HepG2 (cell line): Measurements from ENCODE around the gene GNG13. TPM values are rescaled to one million over a fixed set of nuclear protein-coding genes. Genes with fewer than 3 reads are reported as not detected.
A peak's percentile ranks its signal among the peaks of the same experiment; 100 is the strongest.

Experiments
- AGO2 ChIP-seq: fragments of 200-400 bp; formaldehyde crosslinking; optimal IDR thresholded peaks from 2 replicates; pipeline ENCODE3; 2017; ENCODE audit warnings: mild to moderate bottlenecking, low read depth, low read length, moderate library complexity
- CREB1 ChIP-seq, 2 experiments: fragments of 450-650 bp in 1 of 2; IDR thresholded peaks; 2 replicates each; pipeline ENCODE4 v1.6.1; 2016 to 2017; ENCODE audit warnings: control low read depth in 1 of 2, mild to moderate bottlenecking in 1 of 2, missing compliant biosample characterization in 1 of 2, missing genetic modification characterization in 1 of 2
- DNMT3B ChIP-seq: conservative IDR thresholded peaks from 2 replicates; pipeline ENCODE4 v1.6.1; 2016; ENCODE audit warnings: missing biosample characterization, control low read depth
- EEA1 ChIP-seq: sonication (generic); formaldehyde crosslinking; IDR thresholded peaks from 2 replicates; pipeline ENCODE4 v1.5.1; 2020; ENCODE audit warnings: mild to moderate bottlenecking, missing genetic modification reagents, borderline replicate concordance
- GTF2F1 ChIP-seq: fragments of 150-350 bp; IDR thresholded peaks from 2 replicates; pipeline ENCODE4 v1.6.1; 2014; ENCODE audit warnings: low read length
- KLF16 ChIP-seq, 2 experiments: sonication (generic) in 1 of 2; formaldehyde crosslinking in 1 of 2; IDR thresholded peaks; 2 replicates each; pipeline versions ENCODE4 v1.6.1 to v1.8.0; 2016 to 2023; ENCODE audit warnings: missing genetic modification reagents in 2 of 2, missing compliant biosample characterization in 1 of 2
- NFE2L1 ChIP-seq: sonication (generic); formaldehyde crosslinking; IDR thresholded peaks from 2 replicates; pipeline ENCODE4 v1.4.0; 2020; ENCODE audit warnings: missing genetic modification reagents, mild to moderate bottlenecking, borderline replicate concordance
- PAWR ChIP-seq: sonication (generic); formaldehyde crosslinking; IDR thresholded peaks from 2 replicates; pipeline ENCODE4 v1.4.0; 2020; ENCODE audit warnings: missing genetic modification reagents, mild to moderate bottlenecking, borderline replicate concordance
- POLR2A ChIP-seq, 2 experiments: IDR thresholded peaks; 2 replicates each; pipeline ENCODE4 v1.6.1; 2011; ENCODE audit warnings: low read depth in 2 of 2, low read length in 2 of 2, mild to moderate bottlenecking in 1 of 2, moderate library complexity in 1 of 2; ENCODE audit not compliant: insufficient read depth in 1 of 2
- RARA ChIP-seq: IDR thresholded peaks from 2 replicates; pipeline ENCODE4 v1.6.1; 2016; ENCODE audit warnings: missing genetic modification reagents, missing compliant biosample characterization
- RFX1 ChIP-seq: fragments of 450-650 bp; IDR thresholded peaks from 2 replicates; pipeline ENCODE4 v1.6.1; 2017
- TGIF2 ChIP-seq: IDR thresholded peaks from 2 replicates; pipeline ENCODE4 v1.6.1; 2016; ENCODE audit warnings: control low read depth, missing compliant biosample characterization
- TMF1 ChIP-seq: sonication (generic); formaldehyde crosslinking; IDR thresholded peaks from 2 replicates; pipeline ENCODE4 v1.8.1; 2022; ENCODE audit warnings: low read depth, missing genetic modification reagents
- ZMYM3 ChIP-seq: sonication (generic); formaldehyde crosslinking; IDR thresholded peaks from 2 replicates; pipeline ENCODE4 v1.5.1; 2020; ENCODE audit warnings: mild to moderate bottlenecking, missing genetic modification reagents
- ZNF44 ChIP-seq: sonication (generic); formaldehyde crosslinking; IDR thresholded peaks from 2 replicates; pipeline ENCODE4 v1.5.1; 2020; ENCODE audit warnings: mild to moderate bottlenecking, missing genetic modification reagents
- ZNF672 ChIP-seq: sonication (generic); formaldehyde crosslinking; IDR thresholded peaks from 2 replicates; pipeline ENCODE4 v1.8.1; 2022; ENCODE audit warnings: missing genetic modification reagents
- polyA plus RNA-seq, 8 experiments: library from polyadenylated mRNA; depleted of rRNA in 3 of 8; stranded (reverse) in 7 of 8; unstranded in 1 of 8; fragments of >200 nt; fragmentation: Illumina TruSeq in 4 of 8; extraction: Trizol in 4 of 8; gene quantifications; 2 replicates each; pipeline versions ENCODE4 v1.2.1 to v1.2.3, GENCODE V29; 2011 to 2016; ENCODE audit warnings: low read depth in 4 of 8, missing spikeins in 1 of 8, mixed read lengths in 1 of 8; ENCODE audit not compliant: insufficient read depth in 1 of 8
- total RNA-seq, 5 experiments: library from RNA; depleted of rRNA; stranded (reverse); fragments of >200 nt; fragmentation: Illumina TruSeq; extraction: Trizol; gene quantifications; 2 replicates each; pipeline ENCODE4 v1.2.3, GENCODE V29; 2016; ENCODE audit warnings: low read depth in 1 of 5
- TF ChIP-seq, protein P1 (sequence below): sonication (generic); formaldehyde crosslinking; IDR thresholded peaks from 2 replicates; pipeline ENCODE4 v1.4.0; 2020; ENCODE audit warnings: missing genetic modification reagents
- TF ChIP-seq, protein P2 (sequence below), 2 experiments: sonication (generic) in 1 of 2; formaldehyde crosslinking in 1 of 2; IDR thresholded peaks; 2 replicates each; pipeline versions ENCODE4 v1.4.0 to v1.6.1; 2016 to 2020; ENCODE audit warnings: borderline replicate concordance in 1 of 2, low read depth in 1 of 2, mild to moderate bottlenecking in 1 of 2, missing genetic modification reagents in 1 of 2
- TF ChIP-seq, protein P3 (sequence below): sonication (generic); formaldehyde crosslinking; IDR thresholded peaks from 2 replicates; pipeline ENCODE4 v1.4.0; 2020; ENCODE audit warnings: missing genetic modification reagents, borderline replicate concordance

GNG13 gene
- total and polyA plus RNA-seq, 2 of the 13 experiments (the other 11 are each of a cell fraction or from before 2014, with no cell fraction given) = not detected

DNA sequence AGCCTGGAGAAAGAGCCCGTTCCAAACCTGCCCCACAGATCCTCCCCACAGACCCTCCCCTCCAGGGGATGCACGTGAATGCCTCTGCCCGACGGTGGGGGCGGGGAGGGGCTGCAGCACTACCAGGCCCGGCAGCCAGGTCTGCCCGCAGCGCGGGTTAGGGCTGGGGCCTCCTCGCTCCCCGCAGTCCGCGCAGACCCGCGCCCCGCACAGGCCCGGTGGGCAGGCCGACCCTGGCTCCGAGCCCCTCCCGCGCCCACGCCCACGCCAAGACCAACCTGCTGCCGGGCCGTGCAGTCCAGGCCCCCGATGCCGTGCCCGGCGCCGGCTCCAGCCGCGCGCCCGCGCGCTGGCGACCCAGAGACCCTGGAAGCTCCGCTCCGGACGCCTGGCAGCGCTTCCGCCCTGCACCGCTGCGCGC, 12.5 kb downstream of the GNG13 start, which contains the start of gene RPUSD1 (continued):
- TF ChIP-seq TGIF2 = no peak
- no peak for TF ChIP-seq RFX1
- TF ChIP-seq, protein P1, sequence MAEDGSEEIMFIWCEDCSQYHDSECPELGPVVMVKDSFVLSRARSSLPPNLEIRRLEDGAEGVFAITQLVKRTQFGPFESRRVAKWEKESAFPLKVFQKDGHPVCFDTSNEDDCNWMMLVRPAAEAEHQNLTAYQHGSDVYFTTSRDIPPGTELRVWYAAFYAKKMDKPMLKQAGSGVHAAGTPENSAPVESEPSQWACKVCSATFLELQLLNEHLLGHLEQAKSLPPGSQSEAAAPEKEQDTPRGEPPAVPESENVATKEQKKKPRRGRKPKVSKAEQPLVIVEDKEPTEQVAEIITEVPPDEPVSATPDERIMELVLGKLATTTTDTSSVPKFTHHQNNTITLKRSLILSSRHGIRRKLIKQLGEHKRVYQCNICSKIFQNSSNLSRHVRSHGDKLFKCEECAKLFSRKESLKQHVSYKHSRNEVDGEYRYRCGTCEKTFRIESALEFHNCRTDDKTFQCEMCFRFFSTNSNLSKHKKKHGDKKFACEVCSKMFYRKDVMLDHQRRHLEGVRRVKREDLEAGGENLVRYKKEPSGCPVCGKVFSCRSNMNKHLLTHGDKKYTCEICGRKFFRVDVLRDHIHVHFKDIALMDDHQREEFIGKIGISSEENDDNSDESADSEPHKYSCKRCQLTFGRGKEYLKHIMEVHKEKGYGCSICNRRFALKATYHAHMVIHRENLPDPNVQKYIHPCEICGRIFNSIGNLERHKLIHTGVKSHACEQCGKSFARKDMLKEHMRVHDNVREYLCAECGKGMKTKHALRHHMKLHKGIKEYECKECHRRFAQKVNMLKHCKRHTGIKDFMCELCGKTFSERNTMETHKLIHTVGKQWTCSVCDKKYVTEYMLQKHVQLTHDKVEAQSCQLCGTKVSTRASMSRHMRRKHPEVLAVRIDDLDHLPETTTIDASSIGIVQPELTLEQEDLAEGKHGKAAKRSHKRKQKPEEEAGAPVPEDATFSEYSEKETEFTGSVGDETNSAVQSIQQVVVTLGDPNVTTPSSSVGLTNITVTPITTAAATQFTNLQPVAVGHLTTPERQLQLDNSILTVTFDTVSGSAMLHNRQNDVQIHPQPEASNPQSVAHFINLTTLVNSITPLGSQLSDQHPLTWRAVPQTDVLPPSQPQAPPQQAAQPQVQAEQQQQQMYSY = no peak
- TF ChIP-seq NFE2L1 (CRISPR knock-in tag) = no peak
- TF ChIP-seq PAWR (CRISPR knock-in tag) = no peak
- TF ChIP-seq ZNF672 = no peak
- TF ChIP-seq KLF16 (CRISPR knock-in tag; IDR thresholded peaks at IDR 0.05) = no peak
- TF ChIP-seq RARA = no peak
- TF ChIP-seq POLR2A (IDR thresholded peaks at IDR 0.05; ENCODE audit: insufficient read depth in 1 of 2, low read depth in 2 of 2, low read length in 2 of 2) = peak in 1 of 2 experiments; percentile 63; a peak in 1 of 4 replicates
- no peak for TF ChIP-seq ZMYM3 (CRISPR knock-in tag)
- TF ChIP-seq DNMT3B = no peak
- TF ChIP-seq GTF2F1 = no peak
- TF ChIP-seq, protein P2, sequence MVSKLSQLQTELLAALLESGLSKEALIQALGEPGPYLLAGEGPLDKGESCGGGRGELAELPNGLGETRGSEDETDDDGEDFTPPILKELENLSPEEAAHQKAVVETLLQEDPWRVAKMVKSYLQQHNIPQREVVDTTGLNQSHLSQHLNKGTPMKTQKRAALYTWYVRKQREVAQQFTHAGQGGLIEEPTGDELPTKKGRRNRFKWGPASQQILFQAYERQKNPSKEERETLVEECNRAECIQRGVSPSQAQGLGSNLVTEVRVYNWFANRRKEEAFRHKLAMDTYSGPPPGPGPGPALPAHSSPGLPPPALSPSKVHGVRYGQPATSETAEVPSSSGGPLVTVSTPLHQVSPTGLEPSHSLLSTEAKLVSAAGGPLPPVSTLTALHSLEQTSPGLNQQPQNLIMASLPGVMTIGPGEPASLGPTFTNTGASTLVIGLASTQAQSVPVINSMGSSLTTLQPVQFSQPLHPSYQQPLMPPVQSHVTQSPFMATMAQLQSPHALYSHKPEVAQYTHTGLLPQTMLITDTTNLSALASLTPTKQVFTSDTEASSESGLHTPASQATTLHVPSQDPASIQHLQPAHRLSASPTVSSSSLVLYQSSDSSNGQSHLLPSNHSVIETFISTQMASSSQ (IDR thresholded peaks at IDR 0.05; ENCODE audit: low read depth) = no peak
- TF ChIP-seq, protein P2 (CRISPR knock-in tag; IDR thresholded peaks at IDR 0.05; ENCODE audit: borderline replicate concordance) = no peak
- TF ChIP-seq CREB1 (IDR thresholded peaks at IDR 0.05) = no peak
- TF ChIP-seq CREB1 (CRISPR knock-in tag; IDR thresholded peaks at IDR 0.05) = no peak
- no peak for TF ChIP-seq EEA1 (CRISPR knock-in tag)
- peak; percentile 38; the same call in 1 of the 2 replicates for TF ChIP-seq TMF1 (CRISPR knock-in tag)
- TF ChIP-seq ZNF44 (CRISPR knock-in tag) = no peak
- TF ChIP-seq, protein P3, sequence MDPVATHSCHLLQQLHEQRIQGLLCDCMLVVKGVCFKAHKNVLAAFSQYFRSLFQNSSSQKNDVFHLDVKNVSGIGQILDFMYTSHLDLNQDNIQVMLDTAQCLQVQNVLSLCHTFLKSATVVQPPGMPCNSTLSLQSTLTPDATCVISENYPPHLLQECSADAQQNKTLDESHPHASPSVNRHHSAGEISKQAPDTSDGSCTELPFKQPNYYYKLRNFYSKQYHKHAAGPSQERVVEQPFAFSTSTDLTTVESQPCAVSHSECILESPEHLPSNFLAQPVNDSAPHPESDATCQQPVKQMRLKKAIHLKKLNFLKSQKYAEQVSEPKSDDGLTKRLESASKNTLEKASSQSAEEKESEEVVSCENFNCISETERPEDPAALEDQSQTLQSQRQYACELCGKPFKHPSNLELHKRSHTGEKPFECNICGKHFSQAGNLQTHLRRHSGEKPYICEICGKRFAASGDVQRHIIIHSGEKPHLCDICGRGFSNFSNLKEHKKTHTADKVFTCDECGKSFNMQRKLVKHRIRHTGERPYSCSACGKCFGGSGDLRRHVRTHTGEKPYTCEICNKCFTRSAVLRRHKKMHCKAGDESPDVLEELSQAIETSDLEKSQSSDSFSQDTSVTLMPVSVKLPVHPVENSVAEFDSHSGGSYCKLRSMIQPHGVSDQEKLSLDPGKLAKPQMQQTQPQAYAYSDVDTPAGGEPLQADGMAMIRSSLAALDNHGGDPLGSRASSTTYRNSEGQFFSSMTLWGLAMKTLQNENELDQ = no peak
- TF ChIP-seq AGO2 = no peak
